ENCODE measurements around the gene TMEM255B. TPM values are rescaled to one million over a fixed set of nuclear protein-coding genes. Genes with fewer than 3 reads are reported as not detected.
A peak's percentile ranks its signal among the peaks of the same experiment; 100 is the strongest.
"Not testable (repeated sequence)": the region's sequence is repeated elsewhere in the genome, so short reads cannot be mapped to it uniquely, and the experiment has no call there.

Gene TMEM255B
- 2.2 and 2.6 TPM in 2 replicates for total RNA-seq

GRCh38 chr13:113758651-113759524 is at the start of gene TMEM255B:
TSS of gene TMEM255B (plus strand) at chr13:113759226. CDS start at chr13:113759270, 44 bp downstream.
- DNase-seq (ENCODE audit: low spot score): peak; percentile 62
- Mint-ChIP-seq H3K27ac (peak within 1 kb of the TSS; percentile 21), H3K27me3 (ENCODE audit: insufficient read depth) (peaks cover 48% of the 10 kb centered on the region), H3K9me3 (peaks cover 3% of the 10 kb centered on the region), H3K36me3 (ENCODE audit: low read depth) (peaks cover 5% of the 10 kb centered on the region), H3K4me3 (peak within 1 kb of the TSS; percentile 91), H3K4me1 (ENCODE audit: low read depth) (peaks cover 17% of the 10 kb centered on the region)
- intact Hi-C loops (cut with micrococcal nuclease): no loop called here

- Mint-ChIP-seq H3K27ac (no peak overlapping the region), H3K27me3 (ENCODE audit: insufficient read depth) (peaks cover 2% of the 10 kb centered on the region), H3K9me3 (no peaks in the 10 kb centered on the region), H3K4me1 (ENCODE audit: low read depth) (no peaks in the 10 kb centered on the region), H3K4me3 (peak overlapping the region; percentile 24), H3K36me3 (ENCODE audit: low read depth) (no peaks in the 10 kb centered on the region)
- intact Hi-C loops (cut with micrococcal nuclease): no loop called here
- DNase-seq (ENCODE audit: low spot score): no peak
Observed at GRCh38 chr13:113722921-113723320, 36.1 kb upstream of the TMEM255B start.

- no peak overlapping the region for H3K27ac Mint-ChIP-seq
- peaks cover 2% of the 10 kb centered on the region for H3K27me3 Mint-ChIP-seq (ENCODE audit: insufficient read depth)
- peak overlapping the region; percentile 24 for H3K4me3 Mint-ChIP-seq
- H3K4me1 Mint-ChIP-seq (ENCODE audit: low read depth): no peaks in the 10 kb centered on the region
- H3K36me3 Mint-ChIP-seq (ENCODE audit: low read depth): no peaks in the 10 kb centered on the region
- H3K9me3 Mint-ChIP-seq: no peaks in the 10 kb centered on the region
- intact Hi-C loops (cut with micrococcal nuclease): no loop called here
- no peak for DNase-seq (ENCODE audit: low spot score)
Observed at GRCh38 chr13:113723410-113724015, 35.5 kb upstream of the TMEM255B start.

GRCh38 chr13:113724016-113724758 is 34.8 kb upstream of the TMEM255B start:
- Mint-ChIP-seq H3K9me3 (no peaks in the 10 kb centered on the region), H3K27me3 (ENCODE audit: insufficient read depth) (peaks cover 2% of the 10 kb centered on the region), H3K4me1 (ENCODE audit: low read depth) (no peaks in the 10 kb centered on the region), H3K4me3 (peak overlapping the region; percentile 58), H3K27ac (peak overlapping the region; percentile 82), H3K36me3 (ENCODE audit: low read depth) (no peaks in the 10 kb centered on the region)
- no peak for DNase-seq (ENCODE audit: low spot score)
- intact Hi-C loops (cut with micrococcal nuclease): no loop called here

GRCh38 chr13:113724780-113725315 is 34.2 kb upstream of the TMEM255B start:
- H3K36me3 Mint-ChIP-seq (ENCODE audit: low read depth): no peaks in the 10 kb centered on the region
- DNase-seq (ENCODE audit: low spot score): peak; percentile 83
- peak overlapping the region; percentile 82 for H3K27ac Mint-ChIP-seq
- peak overlapping the region; percentile 58 for H3K4me3 Mint-ChIP-seq
- intact Hi-C loops (cut with micrococcal nuclease): no loop called here
- peaks cover 2% of the 10 kb centered on the region for H3K27me3 Mint-ChIP-seq (ENCODE audit: insufficient read depth)
- no peaks in the 10 kb centered on the region for H3K9me3 Mint-ChIP-seq
- no peaks in the 10 kb centered on the region for H3K4me1 Mint-ChIP-seq (ENCODE audit: low read depth)

- not testable (repeated sequence) for H3K36me3 Mint-ChIP-seq (ENCODE audit: low read depth)
Observed at GRCh38 chr13:113725329-113726105, 33.5 kb upstream of the TMEM255B start.

GRCh38 chr13:113726106-113726821 is 32.8 kb upstream of the TMEM255B start:
- H3K27ac Mint-ChIP-seq; H3K4me1 Mint-ChIP-seq (ENCODE audit: low read depth); H3K36me3 Mint-ChIP-seq (ENCODE audit: low read depth); H3K27me3 Mint-ChIP-seq (ENCODE audit: insufficient read depth); intact Hi-C loops (cut with micrococcal nuclease); H3K9me3 Mint-ChIP-seq: not testable (repeated sequence)
- peak overlapping the region; percentile 37 for H3K4me3 Mint-ChIP-seq
- DNase-seq (ENCODE audit: low spot score): peak; percentile 35

More at GRCh38 chr13:113725329-113726105, 33.5 kb upstream of the TMEM255B start:
- H3K4me1 Mint-ChIP-seq (ENCODE audit: low read depth); H3K9me3 Mint-ChIP-seq; intact Hi-C loops (cut with micrococcal nuclease); H3K4me3 Mint-ChIP-seq; H3K27me3 Mint-ChIP-seq (ENCODE audit: insufficient read depth): not testable (repeated sequence)
- DNase-seq (ENCODE audit: low spot score): peak; percentile 51
- H3K27ac Mint-ChIP-seq: peak overlapping the region; percentile 82

GRCh38 chr13:113726961-113727411 is 32.0 kb upstream of the TMEM255B start:
- no peaks in the 10 kb centered on the region for H3K36me3 Mint-ChIP-seq (ENCODE audit: low read depth)
- H3K27ac Mint-ChIP-seq: no peak overlapping the region
- no peaks in the 10 kb centered on the region for H3K4me1 Mint-ChIP-seq (ENCODE audit: low read depth)
- no peak for DNase-seq (ENCODE audit: low spot score)
- intact Hi-C loops (cut with micrococcal nuclease): no loop called here
- no peak overlapping the region for H3K4me3 Mint-ChIP-seq
- peaks cover 2% of the 10 kb centered on the region for H3K27me3 Mint-ChIP-seq (ENCODE audit: insufficient read depth)
- no peaks in the 10 kb centered on the region for H3K9me3 Mint-ChIP-seq

GRCh38 chr13:113728571-113729054 is 30.4 kb upstream of the TMEM255B start:
- intact Hi-C loops (cut with micrococcal nuclease): no loop called here
- DNase-seq (ENCODE audit: low spot score): no peak

GRCh38 chr13:113729187-113730019 is 29.6 kb upstream of the TMEM255B start:
- no peak overlapping the region for H3K27ac Mint-ChIP-seq
- intact Hi-C loops (cut with micrococcal nuclease): no loop called here
- H3K36me3 Mint-ChIP-seq (ENCODE audit: low read depth): no peaks in the 10 kb centered on the region
- H3K4me3 Mint-ChIP-seq: no peak overlapping the region
- H3K4me1 Mint-ChIP-seq (ENCODE audit: low read depth): no peaks in the 10 kb centered on the region
- H3K9me3 Mint-ChIP-seq: no peaks in the 10 kb centered on the region
- DNase-seq (ENCODE audit: low spot score): no peak
- H3K27me3 Mint-ChIP-seq (ENCODE audit: insufficient read depth): peaks cover 2% of the 10 kb centered on the region

More at GRCh38 chr13:113728571-113729054, 30.4 kb upstream of the TMEM255B start:
- Mint-ChIP-seq H3K4me1 (ENCODE audit: low read depth) (no peaks in the 10 kb centered on the region), H3K27ac (no peak overlapping the region), H3K4me3 (no peak overlapping the region), H3K9me3 (no peaks in the 10 kb centered on the region), H3K36me3 (ENCODE audit: low read depth) (no peaks in the 10 kb centered on the region), H3K27me3 (ENCODE audit: insufficient read depth) (peaks cover 2% of the 10 kb centered on the region)

- no peaks in the 10 kb centered on the region for H3K27me3 Mint-ChIP-seq (ENCODE audit: insufficient read depth)
- H3K4me3 Mint-ChIP-seq: no peak overlapping the region
- no peak overlapping the region for H3K27ac Mint-ChIP-seq
- H3K9me3 Mint-ChIP-seq: no peaks in the 10 kb centered on the region
- intact Hi-C loops (cut with micrococcal nuclease): no loop called here
- no peaks in the 10 kb centered on the region for H3K4me1 Mint-ChIP-seq (ENCODE audit: low read depth)
- no peak for DNase-seq (ENCODE audit: low spot score)
- H3K36me3 Mint-ChIP-seq (ENCODE audit: low read depth): no peaks in the 10 kb centered on the region
Observed at GRCh38 chr13:113730258-113730691, 28.8 kb upstream of the TMEM255B start.

Measured in activated T-helper 1 cell treated with anti-CD3 and anti-CD28 coated beads, Interleukin-12 subunit alpha, Interleukin-12 subunit beta, Interleukin-2, Interleukin-4 antibody, amounts not matched to agents 30 ng/mL and 10 ng/mL and 1 ng/mL, durations not matched to agents 14 hours and 24 hours and 36 hours (primary cell).